A673 (cell line): ENCODE measurements around the gene MSI2. TPM values are rescaled to one million over a fixed set of nuclear protein-coding genes. Genes with fewer than 3 reads are reported as not detected.

Source experiments
- BruUV-seq: library from RNA; stranded (reverse); fragments of 400-500 nt; replicated peaks from 2 replicates; lab custom pipeline; 2021; lab: Mats Ljungman, UMichigan
- CTCF ChIA-PET: fragments of 300-600 bp; sonication (Branson Sonifier 250); formaldehyde crosslinking; loops from one replicate; lab custom pipeline; 2022; ENCODE audit warnings: antibody characterized with exemption; lab: Charles Lee
- POLR2A ChIA-PET: fragments of 300-600 bp; sonication (Branson Sonifier 250); formaldehyde crosslinking; loops from one replicate; lab custom pipeline; 2022; ENCODE audit warnings: antibody characterized with exemption; ENCODE audit not compliant: low non-redundant PET; lab: Charles Lee
- DNase-seq: peaks from one replicate; pipeline ENCODE4 v3.0.0-alpha.2; 2015; ENCODE audit warnings: low spot score
- H3K27ac ChIP-seq: fragments of 200-600 bp; sonication (generic); 2 replicates; pipeline ENCODE4 v1.5.1; 2016; ENCODE audit warnings: mixed run types, low read depth, mild to moderate bottlenecking, mixed read lengths, antibody characterized with exemption, low read length; ENCODE audit not compliant: poor library complexity, severe bottlenecking
- H3K27me3 ChIP-seq: fragments of 200-600 bp; sonication (generic); replicated peaks from 2 replicates; pipeline ENCODE4 v1.6.1; 2017; ENCODE audit warnings: mixed run types, low read depth, mild to moderate bottlenecking, mixed read lengths, antibody characterized with exemption, low read length; ENCODE audit not compliant: insufficient read depth, poor library complexity
- H3K36me3 ChIP-seq: fragments of 200-600 bp; sonication (generic); 2 replicates; pipeline ENCODE4 v1.6.1; 2016; ENCODE audit warnings: mixed run types, mild to moderate bottlenecking, mixed read lengths, antibody characterized with exemption, low read length; ENCODE audit not compliant: insufficient read depth, poor library complexity, severe bottlenecking
- H3K4me1 ChIP-seq: fragments of 200-600 bp; sonication (generic); 2 replicates; pipeline ENCODE4 v1.6.1; 2017; ENCODE audit warnings: mixed run types, mild to moderate bottlenecking, mixed read lengths, antibody characterized with exemption, low read length; ENCODE audit not compliant: insufficient read depth, poor library complexity, severe bottlenecking
- H3K4me3 ChIP-seq: fragments of 200-600 bp; sonication (generic); 2 replicates; pipeline ENCODE4 v1.5.1; 2016; ENCODE audit warnings: low read depth, mixed run types, mild to moderate bottlenecking, mixed read lengths, low read length; ENCODE audit not compliant: poor library complexity, severe bottlenecking
- H3K9me3 ChIP-seq: fragments of 200-600 bp; sonication (generic); 2 replicates; pipeline ENCODE4 v1.6.1; 2016; ENCODE audit warnings: mixed run types, low read depth, mild to moderate bottlenecking, mixed read lengths, antibody characterized with exemption, low read length; ENCODE audit not compliant: poor library complexity, severe bottlenecking
- CTCF ChIP-seq: fragments of 300-800, 200-600 bp; sonication (generic); conservative IDR thresholded peaks from 2 replicates; pipeline ENCODE4 v1.5.1; 2017; ENCODE audit warnings: low read depth, mild to moderate bottlenecking, antibody characterized with exemption, low read length, moderate library complexity, mixed read lengths
- EZH2 ChIP-seq: fragments of 200-600 bp; sonication (generic); IDR thresholded peaks from 2 replicates; pipeline ENCODE4 v1.6.1; 2017; ENCODE audit warnings: borderline replicate concordance, low read depth, mild to moderate bottlenecking, mixed read lengths, antibody characterized with exemption, low read length; ENCODE audit not compliant: poor library complexity, severe bottlenecking
- intact Hi-C: fragments of 100-400 bp; cut with micrococcal nuclease; formaldehyde crosslinking; loops from one replicate; pipeline ENCODE4 v1.10.0; 2022; ENCODE audit not compliant: unreplicated experiment
- total RNA-seq: library from RNA; stranded (reverse); gene quantifications from 2 replicates; pipeline ENCODE4 v1.2.3, GENCODE V29; 2021

Gene MSI2
- total RNA-seq, 1 experiment from 2014 or later = 108 TPM

- Histone ChIP-seq H3K4me1 (peaks cover 23% of the 10 kb centered on the region), H3K4me3 (no peak overlapping the region), H3K36me3 (no peaks in the 10 kb centered on the region), H3K27ac (no peak overlapping the region), H3K27me3 (no peaks in the 10 kb centered on the region), H3K9me3 (no peaks in the 10 kb centered on the region)
- ChIA-PET POLR2A (no interaction called here), CTCF (interaction anchor here (0.6 kb wide), 1 partner anchor 458 kb away, joined by 3 read pairs; no protein-coding TSS in a partner anchor)
- intact Hi-C loops = no loop called here
- no TSS peak for BruUV-seq
- no peak for TF ChIP-seq CTCF
- TF ChIP-seq EZH2 = no peak
- no peak for DNase-seq
Observed at GRCh38 chr17:57603978-57604377, 347.7 kb downstream of the MSI2 start.

- ChIA-PET CTCF (interaction anchor here (1.1 kb wide), 1 partner anchor 67 kb away, joined by 3 read pairs; no protein-coding TSS in a partner anchor), POLR2A (no interaction called here)
- H3K4me1 ChIP-seq = peaks cover 23% of the 10 kb centered on the region
- no peaks in the 10 kb centered on the region for H3K36me3 ChIP-seq
- intact Hi-C loops = no loop called here
- BruUV-seq = no TSS peak
- DNase-seq = peak; percentile 73
- H3K27ac ChIP-seq = peak overlapping the region; percentile 53
- TF ChIP-seq CTCF (no peak), EZH2 (no peak)
- H3K9me3 ChIP-seq = no peaks in the 10 kb centered on the region
- H3K4me3 ChIP-seq = no peak overlapping the region
- H3K27me3 ChIP-seq = no peaks in the 10 kb centered on the region
Observed at GRCh38 chr17:57604771-57605674, 348.7 kb downstream of the MSI2 start.

GRCh38 chr17:57605675-57606105, 349.4 kb downstream of the MSI2 start:
- Histone ChIP-seq H3K4me3 (no peak overlapping the region), H3K27ac (peak overlapping the region; percentile 53), H3K36me3 (no peaks in the 10 kb centered on the region), H3K27me3 (no peaks in the 10 kb centered on the region), H3K4me1 (peaks cover 23% of the 10 kb centered on the region), H3K9me3 (no peaks in the 10 kb centered on the region)
- ChIA-PET POLR2A (interaction anchor here (0.6 kb wide), 1 partner anchor 537 kb away, joined by 6 read pairs; no protein-coding TSS in a partner anchor), CTCF (interaction anchor here (1.1 kb wide), 1 partner anchor 66 kb away, joined by 3 read pairs; no protein-coding TSS in a partner anchor)
- no peak for DNase-seq
- intact Hi-C loops = no loop called here
- no TSS peak for BruUV-seq
- TF ChIP-seq EZH2 (no peak), CTCF (no peak)
